ENCODE measurements around the gene CSE1L.
"Not testable (repeated sequence)": the region's sequence is repeated elsewhere in the genome, so short reads cannot be mapped to it uniquely, and the experiment has no call there.

Gene CSE1L, protein sequence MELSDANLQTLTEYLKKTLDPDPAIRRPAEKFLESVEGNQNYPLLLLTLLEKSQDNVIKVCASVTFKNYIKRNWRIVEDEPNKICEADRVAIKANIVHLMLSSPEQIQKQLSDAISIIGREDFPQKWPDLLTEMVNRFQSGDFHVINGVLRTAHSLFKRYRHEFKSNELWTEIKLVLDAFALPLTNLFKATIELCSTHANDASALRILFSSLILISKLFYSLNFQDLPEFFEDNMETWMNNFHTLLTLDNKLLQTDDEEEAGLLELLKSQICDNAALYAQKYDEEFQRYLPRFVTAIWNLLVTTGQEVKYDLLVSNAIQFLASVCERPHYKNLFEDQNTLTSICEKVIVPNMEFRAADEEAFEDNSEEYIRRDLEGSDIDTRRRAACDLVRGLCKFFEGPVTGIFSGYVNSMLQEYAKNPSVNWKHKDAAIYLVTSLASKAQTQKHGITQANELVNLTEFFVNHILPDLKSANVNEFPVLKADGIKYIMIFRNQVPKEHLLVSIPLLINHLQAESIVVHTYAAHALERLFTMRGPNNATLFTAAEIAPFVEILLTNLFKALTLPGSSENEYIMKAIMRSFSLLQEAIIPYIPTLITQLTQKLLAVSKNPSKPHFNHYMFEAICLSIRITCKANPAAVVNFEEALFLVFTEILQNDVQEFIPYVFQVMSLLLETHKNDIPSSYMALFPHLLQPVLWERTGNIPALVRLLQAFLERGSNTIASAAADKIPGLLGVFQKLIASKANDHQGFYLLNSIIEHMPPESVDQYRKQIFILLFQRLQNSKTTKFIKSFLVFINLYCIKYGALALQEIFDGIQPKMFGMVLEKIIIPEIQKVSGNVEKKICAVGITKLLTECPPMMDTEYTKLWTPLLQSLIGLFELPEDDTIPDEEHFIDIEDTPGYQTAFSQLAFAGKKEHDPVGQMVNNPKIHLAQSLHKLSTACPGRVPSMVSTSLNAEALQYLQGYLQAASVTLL

DNA sequence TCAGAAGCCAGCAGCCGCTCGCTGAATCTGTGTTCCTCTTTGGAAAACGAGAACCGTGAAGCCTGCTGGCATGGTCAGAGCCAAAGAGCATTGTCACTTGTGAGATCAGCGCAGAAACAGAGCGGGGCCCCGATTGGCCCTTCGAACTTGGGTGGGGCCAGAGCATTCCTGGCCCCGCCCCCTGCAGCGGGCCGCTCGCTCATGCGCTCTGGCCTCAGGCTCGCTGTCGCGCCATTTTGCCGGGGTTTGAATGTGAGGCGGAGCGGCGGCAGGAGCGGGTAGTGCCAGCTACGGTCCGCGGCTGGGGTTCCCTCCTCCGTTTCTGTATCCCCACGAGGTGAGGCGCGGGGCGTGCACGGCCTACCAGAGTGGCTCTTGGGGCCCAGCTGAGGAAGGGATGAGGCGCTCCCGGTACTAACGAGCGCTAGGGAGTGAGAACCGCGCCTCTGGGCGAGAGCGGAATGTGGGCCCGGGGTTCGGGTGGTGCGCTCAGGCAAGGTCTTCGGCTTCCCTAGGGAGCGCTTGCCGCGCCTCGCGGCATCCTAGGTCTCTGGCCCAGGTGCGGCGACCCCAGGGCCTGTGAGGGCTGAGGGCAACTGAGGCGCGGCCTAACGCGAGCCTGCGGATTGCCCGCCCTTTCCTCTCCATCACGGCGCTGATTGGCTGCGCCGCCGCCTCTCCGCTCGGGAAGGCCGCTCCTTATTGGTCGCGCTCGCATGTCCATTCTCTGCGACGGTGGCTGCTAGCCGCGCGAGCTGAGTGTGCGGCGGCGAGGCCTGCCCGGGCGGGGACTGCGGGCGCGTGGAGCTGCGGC lies at the start of gene CSE1L:
CSE1L (plus strand) TSS at position 226 of the 814 bp plus-strand sequence. CDS start 12,152 bp downstream, outside the sequence.
- DNase-seq (ENCODE audit: low read depth), result peak; percentile 90

DNA sequence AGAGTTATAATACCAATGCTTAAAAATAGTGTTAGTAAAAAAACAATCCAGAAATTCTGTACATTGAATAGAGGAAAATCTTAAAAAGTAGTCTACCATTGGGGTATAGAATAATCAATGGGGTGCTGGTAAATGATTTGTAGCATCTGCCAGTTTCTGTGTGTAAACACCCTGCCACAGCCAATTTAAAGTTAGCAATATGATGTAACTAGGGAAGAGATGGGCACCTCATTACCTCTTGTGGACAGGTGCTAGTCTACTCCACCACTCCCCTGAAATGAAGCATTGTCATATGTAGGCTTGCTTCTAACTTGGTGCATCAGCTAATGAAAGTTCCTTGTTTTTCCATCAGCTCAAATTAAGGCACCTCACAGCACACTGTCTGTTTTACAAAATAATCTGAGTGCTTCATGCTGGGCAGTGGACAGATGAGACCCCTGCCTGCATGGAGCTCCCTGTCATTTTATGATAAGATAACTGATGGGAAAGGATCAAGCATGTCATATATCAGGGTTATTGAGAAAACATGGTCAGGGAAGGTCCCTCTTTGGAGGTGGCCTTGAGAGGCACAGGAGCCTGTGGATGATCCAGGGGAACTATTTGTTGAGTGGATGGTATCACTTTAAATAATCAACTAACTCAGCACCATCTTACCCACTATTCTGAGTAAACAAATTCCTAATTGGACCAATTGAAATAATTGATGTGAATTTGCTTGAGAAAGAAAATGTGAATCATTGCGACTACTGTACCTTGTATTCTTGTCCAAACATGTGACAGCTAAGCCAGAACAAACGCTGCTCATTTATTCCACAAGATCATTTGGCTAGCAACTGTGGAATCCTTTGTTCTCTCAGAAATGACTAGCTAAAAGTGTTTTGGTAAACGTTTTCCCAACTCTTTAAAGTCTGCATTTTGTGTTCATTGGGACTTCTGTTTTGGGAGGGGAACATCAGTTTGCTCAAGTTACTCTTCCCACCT lies 45.9 kb upstream of the CSE1L start:
- DNase-seq (ENCODE audit: low read depth), result no peak

DNA sequence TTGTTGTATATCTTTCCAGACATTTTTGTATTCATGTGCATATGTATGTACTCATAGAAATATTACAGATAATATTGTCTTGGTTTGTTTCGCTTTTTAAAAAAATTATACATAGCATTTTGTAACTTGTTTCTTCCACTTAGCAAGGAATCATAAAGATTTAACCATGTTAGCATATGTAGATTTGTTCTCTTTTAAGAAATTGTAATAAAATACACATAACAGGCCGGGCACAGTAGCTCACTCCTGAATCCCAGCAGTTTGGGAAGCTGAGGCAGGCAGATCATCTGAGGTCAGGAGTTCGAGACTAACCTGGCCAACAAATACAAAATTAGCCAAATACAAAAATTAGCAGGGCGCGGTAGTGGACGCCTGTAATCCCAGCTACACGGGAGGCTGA lies 44.4 kb upstream of the CSE1L start:
- no peak for DNase-seq (ENCODE audit: low read depth)

DNA sequence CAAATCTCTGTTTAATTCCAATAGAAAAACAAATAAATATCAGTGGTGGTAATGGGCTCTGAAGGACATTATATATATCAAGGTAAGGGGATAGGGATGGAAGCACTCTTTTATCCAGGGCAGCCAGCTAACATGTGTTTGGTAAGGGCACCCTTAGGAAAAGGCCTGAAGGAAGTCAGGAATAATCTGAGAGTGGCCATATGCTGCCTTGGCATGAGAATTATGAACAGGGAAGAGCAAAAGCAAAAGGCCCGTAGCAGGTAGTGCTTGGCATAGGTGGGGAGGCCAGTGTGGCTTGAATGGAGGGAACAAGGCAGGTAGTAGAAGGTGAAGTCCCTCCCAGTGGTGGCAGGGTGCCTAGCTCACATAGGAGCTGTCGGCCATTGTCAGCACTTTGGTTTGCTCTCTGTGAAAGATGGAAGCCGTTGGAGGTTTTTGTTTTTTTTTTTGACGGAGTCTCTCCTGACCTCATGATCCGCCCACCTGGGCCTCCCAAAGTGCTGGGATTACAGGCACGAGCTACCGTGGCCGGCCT lies 39.6 kb upstream of the CSE1L start:
- no peak for DNase-seq (ENCODE audit: low read depth)

DNA sequence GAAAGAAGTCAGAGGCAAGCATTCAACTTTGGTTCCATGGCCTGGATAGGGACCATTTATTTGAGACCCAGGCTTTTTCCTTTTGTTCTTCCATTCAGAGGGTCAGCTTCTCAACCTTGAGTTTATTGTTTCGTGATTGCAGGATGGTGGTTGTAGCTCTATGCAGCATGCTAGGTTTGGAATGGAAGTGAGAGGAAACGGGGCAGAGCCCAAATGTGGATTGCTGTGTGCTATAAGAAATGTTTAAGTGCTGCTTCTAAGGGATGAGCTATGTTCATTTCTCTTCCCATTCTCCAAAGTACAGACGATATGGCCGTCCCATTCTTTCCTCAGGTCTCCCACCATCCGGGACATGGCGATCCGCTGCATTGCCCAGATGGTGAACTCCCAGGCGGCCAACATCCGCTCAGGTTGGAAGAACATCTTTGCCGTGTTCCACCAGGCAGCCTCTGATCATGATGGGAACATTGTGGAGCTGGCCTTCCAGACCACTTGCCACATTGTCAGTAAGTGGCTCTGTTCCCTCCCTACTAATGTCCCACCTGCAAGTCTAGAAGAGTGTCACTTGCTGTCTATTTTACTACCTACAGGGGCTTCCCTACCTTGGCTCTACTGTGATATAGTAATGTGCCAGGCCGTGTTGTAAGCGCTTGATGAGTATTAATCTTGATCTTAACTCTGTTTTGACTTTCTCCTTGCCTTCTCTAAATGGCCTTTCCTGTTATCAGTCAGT lies 36.0 kb upstream of the CSE1L start:
- DNase-seq (ENCODE audit: low read depth), result no peak

DNA sequence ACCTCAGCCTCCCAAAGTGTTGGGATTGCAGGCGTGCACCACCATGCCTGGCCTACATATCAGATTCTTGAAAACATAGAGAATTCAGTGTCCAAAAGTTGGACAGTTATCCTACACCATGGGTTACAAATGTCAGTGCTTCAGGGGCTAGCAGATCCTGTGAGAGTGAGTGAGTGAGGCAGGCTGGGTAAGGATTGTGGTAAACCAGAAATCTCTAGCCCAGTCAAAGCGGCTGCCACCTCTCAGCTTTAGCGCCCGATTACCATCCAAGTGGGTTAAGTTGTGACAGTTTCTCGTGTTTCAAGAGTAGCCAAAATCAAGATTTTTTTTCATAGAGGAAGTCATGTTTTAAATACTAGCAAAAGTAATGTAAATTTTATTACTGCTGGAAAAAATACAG lies 21.9 kb upstream of the CSE1L start:
- no peak for DNase-seq (ENCODE audit: low read depth)

DNA sequence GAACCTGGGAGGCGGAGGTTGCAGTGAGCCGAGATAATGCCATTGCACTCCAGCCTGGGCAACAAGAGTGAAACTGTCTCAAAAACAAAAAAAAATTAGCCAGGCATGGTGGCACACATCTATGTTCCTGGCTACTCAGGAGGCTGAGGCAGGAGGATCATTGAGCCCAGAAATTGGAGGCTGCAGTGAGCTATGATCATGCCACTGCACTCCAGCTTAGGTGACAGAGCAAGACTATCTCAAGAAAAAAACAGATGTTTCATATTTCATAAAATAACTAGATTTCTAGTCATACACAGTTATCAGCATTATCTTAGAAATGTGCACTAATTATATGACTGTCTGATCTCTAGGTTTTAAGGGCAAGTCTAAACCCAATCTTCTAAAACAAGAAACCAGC lies 17.9 kb upstream of the CSE1L start:
- DNase-seq (ENCODE audit: low read depth), result not testable (repeated sequence)

DNA sequence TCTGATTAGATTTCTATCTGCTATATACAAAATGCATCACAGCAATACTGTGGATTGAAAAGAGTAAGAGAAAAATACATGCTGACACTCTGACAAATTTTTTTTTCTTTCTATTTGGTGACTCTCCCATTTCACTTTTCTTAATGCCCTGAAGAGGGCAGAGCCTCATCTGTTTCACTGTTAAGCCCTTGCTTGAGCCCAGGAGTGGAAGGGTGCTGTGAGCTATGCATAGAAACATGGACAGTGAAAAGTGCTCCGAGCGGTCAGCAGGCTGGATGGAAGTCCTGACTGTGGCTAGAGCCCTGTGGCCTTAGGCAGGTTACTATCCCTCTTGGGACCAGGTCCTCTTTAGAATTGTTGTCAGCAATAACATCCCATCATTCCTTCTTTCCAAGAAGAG lies 17.4 kb upstream of the CSE1L start:
- no peak for DNase-seq (ENCODE audit: low read depth)

DNA sequence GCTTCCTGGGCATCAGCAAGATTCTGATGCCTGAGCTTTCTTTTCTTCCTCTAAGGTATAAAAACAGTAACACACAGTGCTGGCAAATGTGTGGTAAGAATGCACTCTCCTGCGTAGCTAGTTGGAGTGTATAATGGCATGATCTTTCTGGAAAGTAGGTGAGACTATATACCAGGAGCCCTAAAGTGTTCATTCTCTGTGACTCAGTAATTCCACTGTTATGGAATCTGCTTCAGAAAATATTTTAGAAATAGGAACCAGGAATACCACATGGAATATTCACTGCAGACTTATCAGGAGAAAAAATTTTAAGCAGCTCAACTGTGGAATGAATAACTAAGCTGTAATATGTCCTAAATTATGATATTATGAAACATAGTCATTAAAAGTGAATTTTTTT lies 16.9 kb upstream of the CSE1L start:
- DNase-seq (ENCODE audit: low read depth), result no peak

DNA sequence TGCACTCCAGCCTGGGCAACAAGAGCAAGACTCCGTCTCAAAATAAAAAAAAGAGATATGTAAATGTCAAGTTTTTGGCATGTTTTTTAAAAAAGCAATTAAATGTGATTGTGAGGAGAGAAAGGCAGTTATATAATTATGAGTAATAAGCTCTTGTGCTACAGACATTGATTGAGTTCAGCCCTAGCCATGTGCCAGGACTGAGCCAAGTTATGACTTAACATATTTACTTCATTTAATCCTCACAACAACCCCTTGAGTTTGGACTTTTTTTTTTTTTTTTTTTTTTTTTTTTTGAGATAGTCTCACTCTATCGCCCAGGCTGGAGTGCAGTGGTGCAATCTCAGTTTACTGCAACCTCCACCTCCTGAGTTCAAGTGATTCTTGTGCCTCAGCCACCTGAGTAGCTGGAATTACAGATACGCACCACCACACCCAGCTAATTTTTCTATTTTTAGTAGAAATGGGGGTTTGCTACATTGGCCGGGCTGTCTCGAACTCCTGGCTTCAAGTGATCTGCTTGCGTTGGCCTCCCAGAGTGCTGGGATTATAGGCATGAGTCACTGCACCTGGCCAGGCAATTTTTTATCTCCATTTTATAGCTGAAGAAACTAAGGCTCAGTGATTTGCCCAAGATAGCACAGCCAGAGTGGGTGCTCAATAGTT lies 15.0 kb upstream of the CSE1L start:
- DNase-seq (ENCODE audit: low read depth), result no peak

DNA sequence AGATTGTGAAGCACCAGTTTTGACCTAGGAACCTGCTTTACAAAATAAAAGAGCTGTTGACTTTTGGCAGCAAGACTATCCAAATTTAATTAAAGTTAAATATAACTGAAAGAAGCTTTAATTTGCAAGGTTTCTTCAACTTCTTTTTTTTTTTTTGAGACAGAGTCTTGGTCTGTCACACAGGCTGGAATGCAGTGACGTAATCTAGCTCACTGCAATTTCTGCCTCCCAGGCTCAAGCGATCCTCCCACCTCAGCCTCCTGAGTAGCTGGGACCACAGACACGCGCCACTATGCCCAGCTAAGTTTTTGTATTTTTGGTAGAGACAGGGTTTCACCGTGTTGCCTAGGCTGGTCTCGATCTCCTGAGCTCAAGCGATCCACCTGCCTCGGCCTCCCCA lies 13.7 kb upstream of the CSE1L start:
- no peak for DNase-seq (ENCODE audit: low read depth)

DNA sequence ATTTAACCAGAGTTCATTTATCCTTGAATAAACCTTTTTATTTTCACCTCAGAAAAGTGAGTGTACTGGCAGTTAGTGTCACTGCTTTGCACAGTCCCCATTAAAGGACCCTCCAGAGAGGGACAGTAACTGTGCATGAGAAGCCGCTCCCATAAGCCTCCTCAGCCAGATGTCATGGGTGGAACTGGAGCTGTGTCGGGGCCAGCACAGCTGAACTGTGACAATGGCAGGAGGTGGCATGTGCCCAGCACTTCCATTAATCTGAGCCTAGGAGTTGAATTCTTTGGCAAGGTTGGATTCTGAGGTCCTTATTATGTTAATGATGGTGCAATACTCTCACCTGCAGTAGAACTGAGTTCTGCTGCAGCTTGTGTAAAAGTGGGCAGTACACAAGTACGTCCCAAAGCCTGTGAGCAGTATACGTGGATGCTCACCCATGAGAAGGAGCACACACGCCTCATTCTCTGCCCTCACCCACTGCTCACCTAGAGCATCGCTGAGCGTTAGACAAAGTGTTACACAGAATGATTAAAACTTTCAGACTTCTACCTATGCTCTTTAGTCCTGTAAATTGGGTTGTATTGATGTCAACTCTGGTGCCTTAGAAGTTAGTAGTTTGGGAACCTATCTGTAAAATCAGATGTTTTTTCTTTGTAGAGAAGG lies 11.9 kb upstream of the CSE1L start:
- DNase-seq (ENCODE audit: low read depth), result no peak

DNA sequence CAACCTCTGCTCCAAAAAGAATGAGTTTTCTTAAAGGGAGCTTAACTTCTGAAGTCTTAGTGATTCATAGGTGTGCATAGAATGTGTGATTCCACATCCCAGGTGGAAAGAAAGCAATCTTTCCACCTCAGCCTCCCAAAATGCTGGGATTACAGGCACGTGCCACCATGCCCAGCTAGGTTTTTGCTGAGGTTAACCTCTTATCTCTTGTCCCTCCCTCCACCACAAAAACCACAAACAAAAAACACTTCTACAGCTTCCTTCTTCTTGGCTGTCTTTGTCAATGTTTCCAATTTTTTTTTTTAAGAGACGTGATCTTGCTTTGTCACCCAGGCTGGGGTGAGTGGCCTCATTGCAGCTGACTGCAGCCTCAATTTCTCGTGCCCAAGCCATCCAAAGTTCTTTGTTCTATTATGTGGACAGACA lies 8.1 kb upstream of the CSE1L start:
- DNase-seq (ENCODE audit: low read depth), result no peak

DNA sequence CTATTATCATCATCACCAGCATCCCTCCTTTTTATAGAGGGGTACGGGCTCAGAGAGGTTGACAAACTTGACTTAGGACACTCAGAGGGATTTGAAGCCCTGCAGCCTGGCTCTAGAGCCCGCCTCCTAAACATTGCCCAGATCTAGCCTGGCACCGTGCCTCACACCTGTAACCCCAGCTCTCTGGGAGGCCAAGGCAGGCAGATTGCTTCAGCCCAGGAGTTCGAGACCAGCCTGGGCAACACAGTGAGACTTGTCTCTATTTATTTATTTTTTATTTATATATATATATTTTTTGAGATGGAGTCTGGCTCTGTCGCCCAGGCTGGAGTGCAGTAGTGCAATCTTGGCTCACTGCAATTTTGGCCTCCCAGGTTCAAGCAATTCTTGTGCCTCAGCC lies 6.3 kb upstream of the CSE1L start:
- no peak for DNase-seq (ENCODE audit: low read depth)

DNA sequence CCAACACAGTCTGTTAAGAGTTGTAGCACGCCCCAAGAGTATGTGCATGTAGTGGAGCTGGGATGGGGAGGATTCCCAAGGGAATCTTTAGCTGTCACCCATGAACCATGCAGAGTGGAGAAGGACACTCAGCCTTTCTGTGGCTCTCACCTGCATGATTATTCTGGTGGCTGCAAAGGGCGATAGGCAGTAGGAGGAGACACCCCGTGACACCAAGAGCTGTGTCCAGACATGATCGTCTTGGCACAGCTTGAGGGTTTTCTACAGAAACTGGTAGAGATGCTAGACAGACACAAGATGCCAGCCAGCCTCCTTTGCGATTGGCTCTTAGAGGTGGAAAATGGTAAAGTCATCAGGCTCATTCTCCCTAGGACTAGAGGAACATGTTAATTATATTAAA lies 3.1 kb upstream of the CSE1L start:
- DNase-seq (ENCODE audit: low read depth), result no peak

DNA sequence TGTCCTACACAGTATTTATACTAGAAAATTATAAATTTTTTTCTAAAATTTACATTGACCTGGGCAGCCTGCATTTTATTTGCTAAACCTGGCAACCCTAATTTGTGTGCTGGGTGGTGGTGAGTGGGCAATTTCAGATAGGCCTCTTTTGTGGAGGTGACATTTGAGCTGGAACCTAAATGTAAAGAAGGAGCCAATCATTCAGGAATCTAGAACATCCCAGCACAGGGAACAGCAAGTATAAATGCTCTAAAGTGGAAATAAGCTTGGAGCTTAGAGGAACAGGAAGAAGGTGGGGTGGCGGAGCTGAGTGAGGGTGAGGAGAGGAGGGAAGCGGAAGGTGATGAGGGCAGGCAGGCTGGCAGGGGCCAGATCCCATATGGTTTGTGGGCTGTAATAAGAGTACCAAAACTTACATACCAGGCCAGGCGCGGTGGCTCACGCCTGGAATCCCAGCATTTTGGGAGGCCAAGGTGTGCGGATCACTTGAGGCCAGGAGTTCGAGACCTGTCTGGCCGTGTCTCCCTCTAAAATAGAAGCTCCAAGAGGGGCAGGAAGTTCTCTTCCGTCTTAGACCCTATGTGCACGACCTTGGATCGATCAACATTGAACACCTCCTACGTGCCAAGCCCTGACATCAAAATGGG lies 549 bp upstream of the CSE1L start:
- no peak for DNase-seq (ENCODE audit: low read depth)

DNA sequence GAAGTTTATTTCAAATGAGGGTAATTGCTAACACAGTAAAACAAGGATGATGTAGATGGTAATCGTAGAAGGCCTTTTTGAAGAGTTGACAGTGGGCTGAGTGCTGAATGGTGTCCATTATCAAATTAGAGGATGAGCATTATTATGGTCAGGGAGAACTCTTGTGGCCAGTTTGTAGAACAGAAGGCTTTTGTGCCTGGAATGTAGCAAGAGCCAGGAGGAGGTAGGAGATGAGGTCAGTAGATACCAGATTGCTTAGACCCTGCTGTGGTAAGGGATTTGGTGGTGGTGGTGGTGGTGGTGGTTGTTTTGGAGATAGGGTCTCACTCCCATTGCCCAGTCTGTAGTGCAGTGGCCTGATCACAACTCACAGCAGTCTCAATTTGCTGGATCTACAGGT lies 6.2 kb downstream of the CSE1L start:
- DNase-seq (ENCODE audit: low read depth), result no peak

DNA sequence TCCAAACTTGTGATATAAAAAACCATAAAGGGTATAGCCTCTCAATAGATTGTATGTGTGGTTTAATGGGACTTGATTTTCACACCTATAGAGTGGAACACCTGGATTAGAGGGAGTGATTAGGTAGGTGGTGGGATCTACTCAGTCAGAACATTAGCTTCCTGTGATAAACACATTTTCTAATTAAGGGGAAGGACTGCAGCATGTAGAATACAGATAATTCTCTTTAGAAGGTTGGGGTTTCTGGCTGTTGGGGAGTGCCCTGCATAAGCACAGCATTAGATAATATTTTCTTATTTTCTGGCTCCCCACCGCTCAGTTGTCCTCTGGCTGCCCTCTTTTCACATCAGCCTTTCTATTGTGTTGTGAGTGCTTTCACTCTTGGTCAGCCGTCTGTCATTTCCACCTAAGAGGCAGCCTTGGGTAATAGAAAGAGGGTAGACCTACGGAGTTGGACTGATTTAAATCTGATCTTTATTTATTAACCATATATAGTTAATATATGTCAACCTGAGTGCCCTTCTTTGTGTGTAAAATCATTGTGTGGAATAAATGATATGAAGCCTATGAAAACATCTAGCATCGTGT lies 8.0 kb downstream of the CSE1L start:
- no peak for DNase-seq (ENCODE audit: low read depth)

Data from activated T-helper 9 cell treated with anti-CD3 and anti-CD28 coated beads, Interleukin-2, amount 50 U/mL, for 16 hours (primary cell).